Activated gamma-delta T cell treated with Interleukin-2 at 50 U/mL for 16 hours (primary cell): ENCODE data around the gene LRRN4CL.
"Not testable (repeated sequence)": the region's sequence is repeated elsewhere in the genome, so short reads cannot be mapped to it uniquely, and the experiment has no call there.

Experiments
- DNase-seq: peaks from one replicate; pipeline ENCODE4 v3.0.0-alpha.2; 2020

LRRN4CL gene

DNA sequence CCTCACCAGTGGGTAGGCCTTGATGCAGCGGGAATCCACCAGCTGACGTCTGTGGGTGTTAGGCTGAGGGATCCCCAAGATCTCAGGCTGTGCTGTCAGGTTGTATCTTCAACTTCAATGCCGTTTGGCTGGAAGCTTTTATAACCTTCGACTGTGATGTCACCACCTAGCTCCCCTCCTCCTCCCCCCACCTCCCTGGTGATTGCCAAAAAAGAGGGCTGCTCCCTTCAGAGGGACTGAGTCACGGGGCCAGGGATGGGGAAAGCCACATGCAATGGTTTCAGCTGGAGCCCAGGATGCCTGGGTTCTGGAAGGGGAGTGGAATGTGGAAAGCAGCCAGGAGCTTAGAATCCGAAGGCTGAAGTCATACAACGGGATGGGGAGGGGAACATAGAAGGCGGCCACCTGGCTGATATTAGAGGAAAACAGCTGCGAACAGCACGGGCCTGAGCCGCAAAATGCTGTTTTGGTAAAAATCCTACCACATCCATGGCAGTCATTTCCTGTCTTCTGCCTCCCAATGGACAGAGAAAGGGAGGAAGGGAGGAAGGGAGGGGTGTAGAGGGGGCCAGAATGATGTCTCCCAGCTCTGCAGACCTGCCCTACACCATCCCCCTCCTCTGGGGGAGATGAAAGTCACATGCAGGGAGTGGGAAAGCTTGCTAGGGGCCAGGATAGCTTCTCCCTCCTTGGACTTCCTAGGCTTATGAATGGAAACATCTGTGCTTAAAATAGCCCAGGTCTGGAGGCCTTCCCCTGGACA is at the start of gene LRRN4CL:
TSS of gene LRRN4CL (minus strand) at position 110 of the 763 bp plus-strand sequence. CDS start 1,022 bp downstream, outside the sequence.
- DNase-seq: no peak

DNA sequence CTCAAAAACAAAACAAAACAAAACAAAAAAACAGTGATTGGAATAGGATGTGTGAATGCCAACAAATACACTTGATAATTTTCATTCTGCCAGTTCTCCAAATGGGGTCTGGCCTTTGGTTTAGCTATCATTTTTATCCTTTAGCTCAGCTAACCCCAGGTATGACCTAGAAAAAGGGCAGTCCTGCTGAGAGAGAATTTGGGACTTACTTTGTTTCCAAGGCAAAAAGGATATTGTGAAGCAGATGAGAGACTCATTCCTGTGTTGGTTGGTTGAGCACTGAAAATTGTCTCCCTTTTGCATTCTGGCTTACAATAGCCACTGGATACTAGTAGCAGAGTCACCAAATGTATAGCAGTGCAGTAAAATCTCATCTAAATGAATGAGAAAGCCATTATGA is 47.9 kb upstream of the LRRN4CL start:
- no peak for DNase-seq

- no peak for DNase-seq
These were observed 43.5 kb upstream of the LRRN4CL start for GRCh38 chr11:62732830-62733229.

DNA sequence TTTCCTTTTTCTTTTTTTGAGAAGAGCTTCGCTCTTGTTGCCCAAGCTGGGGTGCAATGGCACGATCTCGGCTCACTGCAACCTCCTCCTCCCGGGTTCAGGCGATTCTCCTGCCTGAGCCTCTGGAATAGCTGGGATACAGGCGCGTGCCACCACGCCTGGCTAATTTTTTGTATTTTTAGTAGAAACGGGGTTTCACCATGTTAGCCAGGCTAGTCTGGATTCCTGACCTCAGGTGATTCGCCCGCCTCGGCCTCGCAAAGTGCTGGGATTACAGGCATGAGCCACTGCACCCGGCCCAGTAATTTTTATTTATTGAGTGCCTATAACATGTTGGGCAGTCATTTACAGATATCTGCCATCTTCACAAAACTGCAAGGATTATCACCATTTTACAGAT is 40.7 kb upstream of the LRRN4CL start:
- DNase-seq: not testable (repeated sequence)

DNA sequence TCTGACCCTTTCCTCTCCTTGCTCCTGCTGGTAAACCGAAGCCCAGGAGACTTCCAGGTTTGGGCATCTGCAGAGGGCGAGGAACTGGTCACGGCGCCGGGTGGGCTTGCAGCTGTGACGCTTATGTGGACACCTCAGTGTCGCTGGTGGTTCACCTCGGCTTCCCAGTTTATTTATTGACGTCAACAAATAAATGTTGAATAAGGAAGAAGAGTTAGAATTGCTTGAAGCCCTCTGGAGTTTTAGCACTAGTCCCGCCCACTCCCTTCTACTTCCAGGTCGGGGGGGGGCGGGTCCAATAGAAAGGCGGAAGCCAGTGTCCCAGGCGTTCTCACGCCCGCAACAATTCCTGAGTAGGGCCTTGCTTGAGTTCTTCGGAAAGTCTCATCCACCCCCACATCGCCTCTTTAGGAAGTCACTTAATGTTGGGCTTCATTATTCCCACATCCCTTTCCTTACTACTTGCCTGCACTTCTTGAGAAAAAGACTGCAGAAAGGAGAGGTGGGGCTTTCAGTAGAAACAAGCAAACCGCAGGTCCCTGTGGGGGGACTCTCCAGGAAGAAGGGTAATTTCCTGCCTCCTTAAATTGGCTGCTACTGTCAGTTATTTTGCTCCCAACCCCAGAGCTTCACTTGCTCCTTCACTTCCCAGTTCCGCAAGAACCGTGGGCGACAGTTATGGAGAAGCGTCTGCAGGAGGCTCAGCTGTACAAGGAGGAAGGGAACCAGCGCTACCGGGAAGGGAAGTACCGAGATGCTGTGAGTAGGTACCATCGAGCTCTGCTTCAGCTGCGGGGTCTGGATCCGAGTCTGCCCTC is 39.0 kb upstream of the LRRN4CL start, which contains the start of gene TTC9C:
TSS of gene TTC9C (plus strand) at position 316 of the 818 bp plus-strand sequence. CDS start at position 679, 363 bp downstream.
- peak; percentile 84 for DNase-seq

GRCh38 chr11:62727872-62728170 is 38.5 kb upstream of the LRRN4CL start:
- peak; percentile 80 for DNase-seq

DNA sequence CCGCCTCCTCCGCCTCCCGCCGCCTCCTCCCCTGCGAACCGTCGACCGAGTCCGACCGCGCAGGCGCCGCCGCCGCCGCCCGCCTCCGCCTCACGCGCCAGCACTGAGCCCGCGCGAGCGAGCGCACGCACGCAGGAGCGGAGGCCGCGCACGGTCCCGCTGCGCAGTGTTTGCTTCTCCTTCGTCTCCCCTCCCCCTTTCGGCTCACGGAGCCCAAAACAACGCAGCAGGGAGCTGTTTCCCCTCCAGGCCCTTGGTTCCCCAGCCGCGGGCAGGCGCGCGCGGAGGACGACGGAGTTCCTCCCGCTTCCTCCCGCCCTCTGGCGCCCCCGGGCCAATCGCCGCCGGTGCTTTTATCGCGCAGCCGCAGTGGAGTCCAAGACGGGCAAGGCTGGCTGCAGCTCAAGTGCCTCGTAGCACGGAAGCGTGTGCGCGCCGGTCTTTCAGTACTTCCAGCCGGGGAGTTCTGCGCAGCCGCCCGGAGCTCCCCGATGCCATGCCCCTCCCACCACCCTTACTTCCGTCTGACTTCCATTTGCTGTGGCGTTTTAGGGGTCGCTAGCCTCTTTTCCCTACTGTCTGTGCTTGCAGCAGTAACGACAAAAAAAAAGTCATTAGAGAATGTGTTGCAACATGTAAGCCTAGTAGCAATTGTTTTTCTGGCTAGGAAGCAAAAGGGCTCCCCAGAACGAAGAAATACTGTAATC is 38.0 kb upstream of the LRRN4CL start, which contains the start of gene HNRNPUL2:
TSS of gene HNRNPUL2 (minus strand) at position 293 of the 707 bp plus-strand sequence. CDS start 301 bp downstream, outside the sequence.
- peak; percentile 98 for DNase-seq

DNA sequence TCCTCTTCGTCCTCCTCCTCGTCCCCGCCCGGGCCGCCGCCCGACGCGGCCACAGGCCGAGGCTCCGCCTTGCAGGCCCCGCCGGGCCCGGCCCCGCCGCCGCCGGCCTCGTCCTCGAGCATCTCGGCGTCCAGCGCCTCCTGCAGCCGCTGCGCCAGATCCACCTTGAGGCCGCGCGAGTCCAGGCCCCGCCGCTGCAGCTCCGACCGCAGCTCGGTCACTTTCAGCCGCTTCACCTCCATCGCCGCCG is 37.5 kb upstream of the LRRN4CL start:
- DNase-seq: no peak

- DNase-seq: no peak
These were observed 37.0 kb upstream of the LRRN4CL start for GRCh38 chr11:62726156-62726914.

DNA sequence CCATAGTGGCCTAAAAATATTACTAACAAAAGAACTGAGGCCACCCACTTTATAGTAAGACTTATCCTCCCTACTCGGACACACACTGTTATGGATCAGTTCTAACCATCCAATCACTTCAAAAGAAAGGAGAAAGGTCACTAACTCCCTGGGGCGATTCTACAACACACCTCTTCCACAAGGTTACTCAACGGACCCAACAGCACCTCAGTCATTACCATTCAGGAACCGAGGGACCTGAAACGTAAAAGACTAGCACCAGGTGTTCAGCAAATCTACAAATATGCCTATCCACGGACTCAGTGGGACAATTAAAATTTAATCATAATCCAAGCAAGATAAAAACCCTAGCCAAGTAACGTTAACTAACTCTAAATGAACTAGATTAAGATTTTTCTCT is 36.3 kb upstream of the LRRN4CL start:
- no peak for DNase-seq

DNA sequence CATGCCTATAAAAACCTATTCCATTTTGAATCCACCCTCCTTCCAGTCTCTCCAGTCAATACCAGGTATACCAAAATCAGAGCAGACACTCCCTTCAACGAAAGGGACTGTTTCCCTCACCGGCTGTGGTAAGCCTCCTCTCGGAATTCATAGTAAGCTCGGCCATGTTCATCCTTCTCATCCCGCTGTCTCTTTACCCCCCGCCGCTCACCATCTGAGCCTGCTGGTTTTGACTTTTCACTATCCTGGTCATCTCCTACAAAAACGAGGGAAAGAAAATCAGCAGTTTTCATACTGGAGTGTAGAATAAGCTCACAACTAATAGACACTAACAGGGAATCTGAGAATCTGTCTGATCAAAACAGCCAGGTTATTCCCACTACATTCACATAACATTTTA is 34.8 kb upstream of the LRRN4CL start:
- DNase-seq: no peak

DNA sequence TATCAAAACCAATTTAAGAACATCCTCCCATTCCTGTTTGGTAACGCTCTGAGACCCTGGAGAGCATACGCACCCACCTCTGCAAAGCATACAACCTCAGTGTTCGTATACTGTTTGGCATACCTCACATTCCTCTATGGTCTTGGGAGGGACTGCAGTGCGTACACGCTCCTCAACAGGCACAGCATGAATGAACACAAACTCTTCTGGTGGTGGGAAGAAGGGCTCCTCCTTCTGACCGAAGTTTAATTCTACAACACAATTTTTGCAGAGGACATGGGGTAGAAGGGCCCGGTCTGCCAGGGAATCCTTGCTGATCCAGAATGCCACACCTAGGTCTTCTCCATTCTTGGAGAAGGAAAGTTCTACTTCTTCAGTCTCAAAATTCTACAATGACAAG is 32.7 kb upstream of the LRRN4CL start:
- no peak for DNase-seq

GRCh38 chr11:62719302-62719978 is 30.1 kb upstream of the LRRN4CL start:
- no peak for DNase-seq

DNA sequence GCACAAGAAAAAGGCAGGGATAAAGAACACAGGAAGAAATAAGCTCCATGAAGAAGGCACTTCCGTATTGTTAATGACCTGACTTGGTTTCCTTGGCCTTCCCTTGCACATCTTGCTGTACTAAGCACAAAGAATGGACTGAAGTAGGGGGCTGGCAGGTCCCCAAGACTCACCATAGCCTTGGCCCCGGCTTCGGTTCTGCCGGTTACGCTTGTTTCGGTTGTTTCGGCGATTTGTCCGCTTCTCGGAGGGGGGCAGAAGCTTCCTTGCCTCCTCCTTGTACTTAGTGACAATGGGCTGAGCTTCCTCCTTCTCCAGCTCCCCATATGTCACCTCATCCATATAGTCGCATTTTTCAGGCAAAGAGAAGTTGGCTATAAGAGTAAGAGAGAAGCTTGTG is 27.5 kb upstream of the LRRN4CL start:
- DNase-seq: no peak

DNA sequence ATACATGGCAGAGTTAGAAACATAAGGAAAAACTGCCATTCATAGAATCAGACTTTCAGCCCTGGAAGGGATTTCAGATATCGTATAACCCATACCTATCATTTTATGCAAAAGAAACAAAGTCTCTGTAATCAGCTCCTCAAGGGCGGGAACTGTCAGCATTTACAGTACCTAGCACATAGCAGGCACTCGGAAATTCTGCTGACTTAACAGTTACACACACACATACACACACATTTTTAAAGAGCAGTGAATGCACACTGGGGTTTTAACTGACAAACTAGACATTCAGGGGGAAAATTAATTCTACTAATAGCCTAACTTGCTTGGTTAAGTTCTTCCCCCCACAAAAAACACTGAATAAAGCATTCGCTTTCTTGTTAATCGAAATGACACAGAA is 26.9 kb upstream of the LRRN4CL start:
- no peak for DNase-seq

DNA sequence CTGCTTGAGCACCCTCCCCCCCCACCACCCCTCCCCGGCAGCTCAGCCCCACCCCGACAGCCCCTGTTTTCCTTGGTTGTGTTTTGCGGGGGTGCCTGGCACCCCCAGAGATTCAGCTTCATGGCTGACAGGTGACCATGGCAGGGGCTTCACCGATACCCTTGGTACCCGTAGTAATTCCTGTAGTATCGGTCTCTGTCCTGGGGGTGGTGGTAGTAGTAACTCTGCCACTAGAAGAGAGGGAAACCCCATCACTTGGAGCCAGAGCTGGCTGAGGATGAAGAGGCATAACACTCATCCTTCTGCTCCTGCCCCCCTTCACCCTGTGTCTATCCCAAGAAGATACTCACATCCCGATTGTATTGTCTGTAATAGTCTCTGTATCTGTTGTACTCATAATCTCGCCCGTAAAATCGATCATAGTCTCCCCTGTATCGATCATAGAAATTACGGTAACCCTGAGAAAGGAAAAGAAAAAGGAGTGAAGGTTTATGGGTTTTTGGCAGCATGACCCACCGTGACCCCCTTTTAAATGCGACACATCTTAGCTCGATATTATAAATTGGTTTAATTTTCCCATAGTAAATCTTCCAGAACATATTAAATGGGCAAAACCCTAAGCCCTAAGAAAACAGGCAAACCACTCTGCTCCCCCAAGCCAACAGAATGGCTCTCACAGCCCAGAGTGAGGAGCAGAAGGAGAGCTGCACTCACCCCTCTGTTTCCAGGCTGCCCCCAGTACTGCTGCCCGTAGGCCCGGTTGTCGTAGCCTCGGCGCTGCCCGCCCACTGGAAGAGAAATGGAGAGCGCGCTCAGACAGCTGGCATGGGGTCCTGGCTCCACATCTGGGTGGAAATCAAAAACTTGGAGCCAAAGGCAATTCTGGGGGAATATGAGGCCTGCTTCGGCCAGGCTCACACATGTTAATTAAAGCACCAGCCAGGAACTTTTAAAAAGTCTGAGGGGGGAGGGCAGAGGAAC is 26.1 kb upstream of the LRRN4CL start:
- no peak for DNase-seq

DNA sequence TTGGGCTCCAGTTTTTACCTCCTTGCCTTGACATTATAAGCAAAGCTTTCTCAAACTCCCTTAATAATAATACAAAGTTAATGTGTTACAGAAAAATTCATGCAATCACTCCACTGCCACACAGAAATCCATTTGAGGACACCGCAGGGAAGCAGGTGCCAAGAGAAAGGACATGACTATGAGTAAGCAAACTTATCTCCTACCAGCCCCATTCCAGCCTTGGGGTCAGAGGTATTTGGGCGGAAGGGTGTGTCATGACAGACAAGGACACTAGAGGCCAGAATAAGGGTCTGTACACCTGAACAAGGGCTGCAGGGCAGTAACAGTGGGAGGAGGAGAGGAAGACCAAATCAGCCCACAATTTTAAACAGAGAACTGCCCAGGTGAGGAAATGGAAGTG is 24.0 kb upstream of the LRRN4CL start:
- no peak for DNase-seq

- DNase-seq: no peak
These were observed 23.5 kb upstream of the LRRN4CL start for GRCh38 chr11:62712861-62713260.

GRCh38 chr11:62712276-62712812 is 23.0 kb upstream of the LRRN4CL start:
- DNase-seq: no peak

GRCh38 chr11:62710001-62710345 is 20.6 kb upstream of the LRRN4CL start:
- DNase-seq: peak; percentile 19
